Stimulated activated CD4-positive, alpha-beta T cell treated with anti-CD3 and anti-CD28 coated beads, TNF-alpha, amount 100 ng/mL, for 1 hour (primary cell): ENCODE data around the gene PCID2.

Experiments
- DNase-seq, 3 donors: peaks; one replicate each; pipeline ENCODE4 v3.0.0-alpha.2; 2020; ENCODE audit warnings: low read depth in 3 of 3, low spot score in 1 of 3

Gene PCID2

DNA sequence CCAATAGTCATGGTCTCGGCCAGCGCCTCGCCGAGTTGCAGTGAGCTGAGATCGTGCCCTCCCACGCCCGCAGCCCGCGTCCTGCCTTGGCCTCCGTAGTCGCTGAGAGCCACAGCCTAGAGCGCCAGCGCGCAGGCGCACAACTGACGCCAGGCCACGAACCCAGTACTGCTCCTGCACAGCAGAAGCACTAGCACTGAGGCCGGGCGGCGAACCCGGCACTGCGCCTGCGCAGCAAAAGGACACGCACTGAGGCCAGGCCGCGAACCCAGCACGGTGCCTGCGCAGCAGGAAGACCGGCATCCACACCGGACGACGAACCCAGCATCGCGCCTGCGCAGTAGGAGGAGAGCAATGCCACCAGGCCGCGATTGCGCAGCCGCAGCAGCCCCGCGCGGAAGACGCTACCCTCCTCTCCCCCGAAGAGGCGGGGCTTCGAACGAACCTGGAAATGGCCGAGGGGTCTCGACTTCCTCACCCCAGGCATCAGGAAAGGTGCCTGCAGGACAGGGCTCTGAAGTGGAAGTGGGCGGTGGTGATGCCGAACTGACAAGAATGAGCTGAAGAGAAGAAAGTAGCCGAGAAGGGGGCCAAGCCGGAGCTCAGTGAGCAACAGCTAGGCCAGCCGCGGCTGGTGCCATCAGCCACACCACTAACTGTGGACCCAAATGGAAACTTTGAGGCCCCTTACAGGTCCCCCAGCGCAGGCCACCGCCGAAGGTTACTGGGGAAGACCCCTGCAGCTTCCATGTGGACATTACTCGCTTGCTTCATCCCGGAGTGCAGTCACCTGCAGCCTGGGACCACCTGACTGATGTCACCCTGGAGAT is 78.3 kb downstream of the PCID2 start:
- peak in 1 of 3 donors; percentile 8 for DNase-seq

DNA sequence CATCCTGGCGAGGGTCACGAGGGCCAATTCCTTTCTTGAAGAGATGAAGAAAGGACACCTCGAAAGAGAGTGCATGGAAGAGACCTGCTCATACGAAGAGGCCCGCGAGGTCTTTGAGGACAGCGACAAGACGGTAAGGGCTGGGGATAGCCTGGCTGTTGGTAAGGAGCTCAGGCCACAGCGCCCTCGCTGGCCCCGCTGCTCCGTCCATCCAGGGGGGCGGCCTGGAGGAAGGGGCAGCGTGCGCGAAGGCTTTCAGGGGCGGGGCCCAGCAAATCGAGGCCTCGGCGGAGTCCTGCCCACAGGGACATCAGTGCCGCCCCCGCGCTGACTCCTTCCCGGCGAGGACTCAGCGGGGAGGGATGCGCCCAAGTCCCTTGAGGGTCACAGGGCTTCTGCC is 79.0 kb downstream of the PCID2 start:
- no peak for DNase-seq
